ENCODE results near the gene SEPTIN11. TPM values are rescaled to one million over a fixed set of nuclear protein-coding genes. Genes with fewer than 3 reads are reported as not detected.

The SEPTIN11 gene
- polyA plus RNA-seq, 1 donor from 2014 or later: 61.3 TPM

- Histone ChIP-seq H3K9me3 (ENCODE audit: low read length) (no peaks in the 10 kb centered on the region), H3K9me2 (ENCODE audit: insufficient read depth, low read length) (no peaks in the 10 kb centered on the region), H2AFZ (ENCODE audit: low read depth, low read length) (no peak overlapping the region), H3K27ac (ENCODE audit: low read length) (no peak overlapping the region), H3K4me3 (ENCODE audit: low read length) (peak overlapping the region; percentile 96), H3K9ac (ENCODE audit: low read length) (no peak overlapping the region), H3K27me3 (ENCODE audit: insufficient read depth, low read depth, low read length) (no peaks in the 10 kb centered on the region), H3K36me3 (ENCODE audit: insufficient read depth, low read length) (no peaks in the 10 kb centered on the region), H3F3A (ENCODE audit: insufficient read depth, low read length, poor library complexity, severe bottlenecking) (peaks cover 3% of the 10 kb centered on the region), H4K20me1 (ENCODE audit: insufficient read depth) (no peaks in the 10 kb centered on the region), H3K79me2 (replicated peaks; ENCODE audit: insufficient read depth, low read length) (peaks cover 23% of the 10 kb centered on the region), H3K4me2 (ENCODE audit: low read length) (no peak overlapping the region)
- TF ChIP-seq POLR2AphosphoS5 (IDR thresholded peaks at IDR 0.05) (no peak), MXI1 (conservative IDR thresholded peaks at IDR 0.05; ENCODE audit: poor library complexity, severe bottlenecking) (no peak), TAF1 (IDR thresholded peaks at IDR 0.05; ENCODE audit: low read depth) (no peak), EP300 (conservative IDR thresholded peaks at IDR 0.05; ENCODE audit: poor library complexity, severe bottlenecking) (no peak), REST (IDR thresholded peaks at IDR 0.05; ENCODE audit: borderline replicate concordance) (no peak), SMC3 (conservative IDR thresholded peaks at IDR 0.05; ENCODE audit: poor library complexity) (no peak), EZH2 (IDR thresholded peaks at IDR 0.05; ENCODE audit: borderline replicate concordance, insufficient read depth, low read length, poor library complexity, severe bottlenecking) (no peak), CTCF (IDR thresholded peaks at IDR 0.05; ENCODE audit: poor library complexity, severe bottlenecking) (no peak), RAD21 (conservative IDR thresholded peaks at IDR 0.05) (no peak)
Measured at GRCh38 chr4:76947369-76947768, 2.2 kb upstream of the SEPTIN11 start.

GRCh38 chr4:76948443-76949275 is 893 bp upstream of the SEPTIN11 start:
- H3K36me3 ChIP-seq (ENCODE audit: insufficient read depth, low read length): no peaks in the 10 kb centered on the region
- H2AFZ ChIP-seq (ENCODE audit: low read depth, low read length): peak overlapping the region; percentile 74
- H3K9ac ChIP-seq (ENCODE audit: low read length): peak overlapping the region; percentile 91
- H3F3A ChIP-seq (ENCODE audit: insufficient read depth, low read length, poor library complexity, severe bottlenecking): peaks cover 3% of the 10 kb centered on the region
- no peaks in the 10 kb centered on the region for H3K27me3 ChIP-seq (ENCODE audit: insufficient read depth, low read depth, low read length)
- H3K9me2 ChIP-seq (ENCODE audit: insufficient read depth, low read length): no peaks in the 10 kb centered on the region
- no peaks in the 10 kb centered on the region for H4K20me1 ChIP-seq (ENCODE audit: insufficient read depth)
- H3K4me3 ChIP-seq (ENCODE audit: low read length): peak overlapping the region; percentile 96
- peak overlapping the region; percentile 79 for H3K4me2 ChIP-seq (ENCODE audit: low read length)
- H3K9me3 ChIP-seq (ENCODE audit: low read length): no peaks in the 10 kb centered on the region
- TF ChIP-seq EZH2 (IDR thresholded peaks at IDR 0.05; ENCODE audit: borderline replicate concordance, insufficient read depth, low read length, poor library complexity, severe bottlenecking): no peak
- peak; percentile 21 for TF ChIP-seq POLR2AphosphoS5 (IDR thresholded peaks at IDR 0.05)
- no peak for TF ChIP-seq SMC3 (conservative IDR thresholded peaks at IDR 0.05; ENCODE audit: poor library complexity)
- peak; percentile 82 for TF ChIP-seq MXI1 (conservative IDR thresholded peaks at IDR 0.05; ENCODE audit: poor library complexity, severe bottlenecking)
- TF ChIP-seq TAF1 (IDR thresholded peaks at IDR 0.05; ENCODE audit: low read depth): peak; percentile 29
- TF ChIP-seq RAD21 (conservative IDR thresholded peaks at IDR 0.05): peak; percentile 17
- no peak for TF ChIP-seq REST (IDR thresholded peaks at IDR 0.05; ENCODE audit: borderline replicate concordance)
- peak; percentile 33 for TF ChIP-seq CTCF (IDR thresholded peaks at IDR 0.05; ENCODE audit: poor library complexity, severe bottlenecking)
- H3K79me2 ChIP-seq (replicated peaks; ENCODE audit: insufficient read depth, low read length): peaks cover 36% of the 10 kb centered on the region
- H3K27ac ChIP-seq (ENCODE audit: low read length): peak overlapping the region; percentile 88
